ENCODE data around the gene HCFC1.

The HCFC1 gene

DNA sequence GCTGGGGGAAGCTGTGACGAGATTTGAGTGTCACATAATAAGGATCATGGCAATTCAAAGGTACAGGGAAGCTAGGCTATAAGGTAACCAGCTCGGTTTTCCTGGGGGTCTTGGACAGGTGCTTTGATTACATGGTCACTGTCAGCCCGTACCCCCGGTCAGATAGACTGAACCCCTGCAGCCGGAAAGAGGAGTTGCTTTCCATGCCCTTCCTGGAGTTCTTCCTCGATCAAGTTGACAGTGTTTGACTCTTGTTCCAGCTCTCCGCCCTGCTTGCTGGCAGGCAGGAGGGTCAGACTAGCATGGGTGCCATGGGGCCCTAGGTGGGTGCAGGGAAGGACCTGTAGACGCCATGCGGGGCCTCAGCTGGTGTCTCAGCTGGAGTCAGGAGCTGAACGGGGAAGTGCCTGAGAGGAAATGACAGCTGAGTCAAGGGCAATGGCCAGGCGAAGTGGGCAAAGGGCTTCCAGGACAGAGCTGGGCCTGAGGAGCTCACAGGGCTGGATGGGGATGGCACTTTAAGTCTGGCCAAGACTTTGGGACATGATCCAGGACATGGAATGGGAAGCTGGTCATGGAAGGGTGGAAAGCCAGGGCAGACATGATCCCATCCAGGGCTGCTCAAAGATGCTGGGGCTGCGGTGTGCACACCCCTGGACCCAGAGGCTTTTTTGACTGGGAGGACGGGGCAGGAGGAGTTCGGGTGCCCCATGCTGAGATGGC, 2.5 kb upstream of the HCFC1 start:
- peak overlapping the region; percentile 13 to 76 (median 22) for H3K4me3 ChIP-seq (ENCODE audit: low read depth in 1 of 5, low read length in 5 of 5)

DNA sequence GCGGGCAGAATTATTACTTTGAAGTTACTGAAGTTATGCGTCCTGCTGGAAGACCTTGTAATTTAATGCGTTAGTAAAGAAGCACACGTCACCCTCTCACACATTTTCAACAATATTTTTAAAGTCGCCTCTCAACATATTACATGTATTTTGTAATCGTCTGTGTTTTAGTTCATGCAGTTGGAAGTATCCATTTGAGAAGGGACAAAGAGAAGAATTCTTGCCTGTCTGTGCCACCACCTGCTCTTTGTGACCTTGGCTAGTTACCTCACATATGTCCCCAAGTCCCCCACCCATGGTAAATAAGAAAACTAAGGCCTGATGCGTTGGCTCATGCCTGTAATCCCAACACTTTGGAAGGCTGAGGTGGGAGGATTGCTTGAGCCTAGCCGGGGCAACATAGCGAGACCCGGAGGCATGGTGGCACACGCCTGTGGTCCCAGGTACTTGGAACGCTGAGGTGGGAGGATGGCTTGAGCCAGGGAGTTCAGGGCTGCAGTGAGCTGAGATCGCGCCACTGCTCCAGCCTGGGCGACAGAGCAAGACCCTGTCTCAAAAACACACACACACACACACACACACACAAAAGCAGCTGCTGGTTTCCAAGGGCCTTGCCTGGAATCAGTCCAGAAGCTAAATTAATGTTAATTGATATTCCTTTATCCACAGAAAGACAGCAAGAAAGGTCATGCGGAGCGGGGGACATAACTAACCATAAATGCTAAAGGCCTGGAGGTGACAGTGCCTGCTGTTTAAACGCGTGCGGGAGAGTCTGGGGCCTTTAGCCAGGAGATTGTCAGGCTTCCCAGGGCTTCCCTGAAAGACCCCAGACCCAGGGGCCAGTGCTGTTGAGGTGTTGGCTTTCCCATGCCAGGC, 1.7 kb upstream of the HCFC1 start:
- H3K27me3 ChIP-seq (ENCODE audit: control insufficient read depth in 5 of 5, insufficient read depth in 4 of 5, low read length in 5 of 5) = peaks cover 0 to 22% (median 0%) of the 10 kb centered on the region in 5 donors
- H3K9me3 ChIP-seq (ENCODE audit: control insufficient read depth in 5 of 5, low read length in 5 of 5) = peaks cover 0 to 2% (median 0%) of the 10 kb centered on the region in 5 donors
- peak overlapping the region in 4 of 5 donors; percentile 76 to 98 (median 79) for H3K9ac ChIP-seq (ENCODE audit: low read length in 5 of 5)
- H3K4me1 ChIP-seq (ENCODE audit: control insufficient read depth in 5 of 5, insufficient read depth in 5 of 5, low read length in 5 of 5) = peaks cover 19 to 41% (median 39%) of the 10 kb centered on the region in 5 donors
- peak overlapping the region; percentile 60 to 99 (median 74) for H3K4me3 ChIP-seq (ENCODE audit: low read depth in 1 of 5, low read length in 5 of 5)
- H3K27ac ChIP-seq (ENCODE audit: low read depth, low read length) = peak overlapping the region; percentile 84
- no peaks in the 10 kb centered on the region for H3K36me3 ChIP-seq (ENCODE audit: control insufficient read depth in 5 of 5, insufficient read depth in 5 of 5, low read length in 5 of 5)

More for the DNA sequence above, 2.5 kb upstream of the HCFC1 start:
- Histone ChIP-seq H3K27me3 (ENCODE audit: control insufficient read depth in 5 of 5, insufficient read depth in 4 of 5, low read length in 5 of 5) (peaks cover 0 to 22% (median 0%) of the 10 kb centered on the region in 5 donors), H3K4me1 (ENCODE audit: control insufficient read depth in 5 of 5, insufficient read depth in 5 of 5, low read length in 5 of 5) (peaks cover 19 to 33% (median 31%) of the 10 kb centered on the region in 5 donors), H3K9me3 (ENCODE audit: control insufficient read depth in 5 of 5, low read length in 5 of 5) (peaks cover 0 to 2% (median 0%) of the 10 kb centered on the region in 5 donors), H3K36me3 (ENCODE audit: control insufficient read depth in 5 of 5, insufficient read depth in 5 of 5, low read length in 5 of 5) (no peaks in the 10 kb centered on the region), H3K27ac (ENCODE audit: low read depth, low read length) (peak overlapping the region; percentile 84), H3K9ac (ENCODE audit: low read length in 5 of 5) (peak overlapping the region; percentile 28 to 98 (median 76))

DNA sequence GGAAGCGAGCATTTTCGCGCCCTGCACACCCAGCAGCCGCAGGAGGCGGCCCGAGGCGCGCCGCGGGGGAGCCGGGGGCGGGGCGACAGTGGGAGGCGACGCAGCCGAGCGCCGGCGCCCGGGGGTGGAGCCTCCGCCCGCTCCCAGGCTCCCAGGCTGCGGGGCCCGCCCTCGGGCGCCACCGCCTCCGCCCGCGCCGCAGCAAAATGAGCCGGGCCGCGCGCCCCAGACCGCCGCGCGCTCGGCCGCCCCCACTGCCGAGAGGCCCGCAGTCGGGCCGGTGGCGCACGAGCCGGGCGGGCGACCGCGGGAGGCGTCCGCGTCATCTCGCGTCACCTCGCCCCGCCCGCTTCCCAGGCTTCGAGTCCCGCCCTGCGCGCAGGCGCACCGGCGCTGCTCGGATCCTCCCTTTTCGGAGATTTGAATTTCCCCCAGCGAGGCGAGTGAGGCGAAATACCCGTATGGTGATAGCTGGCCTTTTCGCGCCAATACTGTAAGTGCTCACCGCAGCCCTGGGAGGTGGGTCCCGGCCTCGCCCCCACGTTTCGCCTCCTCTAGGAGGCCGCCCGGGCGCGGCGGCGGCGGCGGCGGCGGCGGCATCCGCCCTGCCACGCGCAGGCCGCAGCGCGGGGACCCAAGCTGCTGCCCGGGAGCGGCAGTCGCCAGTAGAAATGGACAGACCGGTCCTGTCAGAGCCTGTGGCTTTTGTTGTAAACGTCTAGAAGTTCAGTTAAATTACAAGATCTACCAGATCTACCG, 929 bp upstream of the HCFC1 start, which contains the start of gene TMEM187:
Gene TMEM187 (plus strand): TSS at position 387 of the 759 bp plus-strand sequence. CDS start 9,309 bp downstream, outside the sequence.
- Histone ChIP-seq H3K4me1 (ENCODE audit: control insufficient read depth in 5 of 5, insufficient read depth in 5 of 5, low read length in 5 of 5) (peaks cover 19 to 49% (median 47%) of the 10 kb centered on the region in 5 donors), H3K4me3 (ENCODE audit: low read depth in 1 of 5, low read length in 5 of 5) (peak within 1 kb of the TSS; percentile 91 to 99 (median 96)), H3K36me3 (ENCODE audit: control insufficient read depth in 5 of 5, insufficient read depth in 5 of 5, low read length in 5 of 5) (no peaks in the 10 kb centered on the region), H3K27me3 (ENCODE audit: control insufficient read depth in 5 of 5, insufficient read depth in 4 of 5, low read length in 5 of 5) (peaks cover 0 to 22% (median 0%) of the 10 kb centered on the region in 5 donors), H3K9ac (ENCODE audit: low read length in 5 of 5) (peak within 1 kb of the TSS; percentile 95 to 98 (median 97)), H3K9me3 (ENCODE audit: control insufficient read depth in 5 of 5, low read length in 5 of 5) (peaks cover 0 to 2% (median 0%) of the 10 kb centered on the region in 5 donors), H3K27ac (ENCODE audit: low read depth, low read length) (peak within 1 kb of the TSS; percentile 98)

DNA sequence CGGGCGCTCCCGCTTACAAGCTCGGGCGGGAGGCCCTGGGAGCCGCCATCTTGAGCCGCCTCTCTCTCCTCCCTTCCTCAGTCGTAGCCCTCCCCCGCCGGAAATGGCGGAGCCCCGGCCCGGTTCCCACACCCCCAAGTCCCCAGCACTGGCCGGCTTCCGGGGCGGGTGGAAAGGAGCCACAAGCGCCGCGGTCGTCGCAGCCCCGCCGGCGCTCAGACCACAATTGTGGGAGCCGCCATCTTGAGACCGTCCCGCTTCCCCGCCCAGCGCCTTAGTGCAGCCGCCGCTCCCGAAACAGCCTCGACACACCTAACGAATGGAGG, 531 bp downstream of the HCFC1 start:
- H3K4me3 ChIP-seq (ENCODE audit: low read depth in 1 of 5, low read length in 5 of 5) = peak overlapping the region; percentile 91 to 99 (median 96)
- H3K9me3 ChIP-seq (ENCODE audit: control insufficient read depth in 5 of 5, low read length in 5 of 5) = peaks cover 0 to 2% (median 0%) of the 10 kb centered on the region in 5 donors
- peak overlapping the region; percentile 98 for H3K27ac ChIP-seq (ENCODE audit: low read depth, low read length)
- H3K4me1 ChIP-seq (ENCODE audit: control insufficient read depth in 5 of 5, insufficient read depth in 5 of 5, low read length in 5 of 5) = peaks cover 22 to 64% (median 61%) of the 10 kb centered on the region in 5 donors
- H3K27me3 ChIP-seq (ENCODE audit: control insufficient read depth in 5 of 5, insufficient read depth in 4 of 5, low read length in 5 of 5) = peaks cover 0 to 25% (median 6%) of the 10 kb centered on the region in 5 donors
- H3K36me3 ChIP-seq (ENCODE audit: control insufficient read depth in 5 of 5, insufficient read depth in 5 of 5, low read length in 5 of 5) = peaks cover 0 to 2% (median 0%) of the 10 kb centered on the region in 5 donors
- H3K9ac ChIP-seq (ENCODE audit: low read length in 5 of 5) = peak overlapping the region; percentile 95 to 98 (median 97)

DNA sequence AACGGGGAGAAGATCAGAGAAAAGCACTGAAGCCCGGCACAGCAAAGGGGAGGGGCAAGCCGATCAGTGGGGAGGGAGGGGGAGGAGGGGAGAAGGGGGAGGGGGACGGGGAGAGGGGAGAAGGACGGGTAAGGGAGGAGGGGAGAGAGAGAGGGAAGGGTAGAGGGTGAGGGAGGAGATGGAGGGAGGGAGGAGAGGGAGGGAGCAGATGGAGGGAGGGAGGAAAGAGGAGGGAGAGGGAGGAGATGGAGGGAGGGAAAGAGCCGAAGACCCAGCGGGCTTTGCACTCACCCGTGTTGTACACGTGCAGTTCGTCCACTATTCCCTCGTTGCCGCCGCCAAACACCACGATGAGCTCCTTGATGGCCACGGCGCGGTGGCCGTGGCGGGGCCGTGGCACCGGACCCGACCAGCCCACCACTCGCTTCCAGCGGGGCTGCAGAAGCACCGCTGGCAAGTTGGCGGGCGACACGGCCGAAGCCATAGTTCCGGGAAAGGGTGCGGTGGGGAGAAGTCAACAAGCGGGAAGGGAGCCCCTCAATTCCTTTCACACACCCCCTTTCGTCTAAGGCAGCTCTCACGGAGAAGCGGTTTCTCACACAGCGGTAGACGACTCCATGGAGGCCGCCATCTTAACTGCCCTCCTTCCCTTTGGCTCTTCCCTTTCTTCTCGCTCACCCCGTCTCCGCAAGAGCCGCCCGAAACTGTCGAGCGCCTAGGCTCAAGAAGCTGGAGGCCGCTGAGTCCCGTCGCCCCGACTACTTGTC, 1.1 kb downstream of the HCFC1 start:
- Histone ChIP-seq H3K4me3 (ENCODE audit: low read depth in 1 of 5, low read length in 5 of 5) (peak overlapping the region; percentile 91 to 99 (median 96)), H3K9me3 (ENCODE audit: control insufficient read depth in 5 of 5, low read length in 5 of 5) (peaks cover 0 to 2% (median 0%) of the 10 kb centered on the region in 5 donors), H3K4me1 (ENCODE audit: control insufficient read depth in 5 of 5, insufficient read depth in 5 of 5, low read length in 5 of 5) (peaks cover 22 to 69% (median 64%) of the 10 kb centered on the region in 5 donors), H3K36me3 (ENCODE audit: control insufficient read depth in 5 of 5, insufficient read depth in 5 of 5, low read length in 5 of 5) (peaks cover 0 to 2% (median 0%) of the 10 kb centered on the region in 5 donors), H3K27me3 (ENCODE audit: control insufficient read depth in 5 of 5, insufficient read depth in 4 of 5, low read length in 5 of 5) (peaks cover 0 to 25% (median 6%) of the 10 kb centered on the region in 5 donors), H3K27ac (ENCODE audit: low read depth, low read length) (peak overlapping the region; percentile 98), H3K9ac (ENCODE audit: low read length in 5 of 5) (peak overlapping the region; percentile 95 to 98 (median 97))

DNA sequence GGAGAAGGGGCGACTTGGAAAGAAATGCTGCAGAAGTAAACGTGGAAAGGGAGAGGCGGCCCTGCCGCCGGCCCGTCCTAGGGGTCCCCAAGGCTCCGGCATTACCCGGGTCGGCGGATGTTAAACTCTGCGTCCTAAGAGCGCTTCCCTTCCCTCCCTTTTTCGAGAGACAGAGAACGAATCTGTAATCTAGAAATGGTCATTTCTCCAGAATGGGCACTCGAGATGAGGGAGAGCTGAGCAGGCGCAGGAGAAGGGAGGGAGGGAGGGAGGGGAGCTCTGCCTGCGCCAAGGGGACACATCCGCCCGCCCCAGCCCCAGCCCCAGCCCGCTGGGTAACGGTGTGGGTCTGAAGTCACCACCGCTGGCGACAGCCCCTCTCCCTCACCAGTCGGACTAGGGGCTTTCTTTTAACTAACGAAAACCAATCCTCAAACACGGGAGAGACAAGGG, 1.7 kb downstream of the HCFC1 start:
- Histone ChIP-seq H3K27me3 (ENCODE audit: control insufficient read depth in 5 of 5, insufficient read depth in 4 of 5, low read length in 5 of 5) (peaks cover 0 to 25% (median 6%) of the 10 kb centered on the region in 5 donors), H3K9me3 (ENCODE audit: control insufficient read depth in 5 of 5, low read length in 5 of 5) (peaks cover 0 to 2% (median 0%) of the 10 kb centered on the region in 5 donors), H3K9ac (ENCODE audit: low read length in 5 of 5) (peak overlapping the region in 3 of 5 donors; percentile 3 to 43 (median 20)), H3K27ac (ENCODE audit: low read depth, low read length) (no peak overlapping the region), H3K36me3 (ENCODE audit: control insufficient read depth in 5 of 5, insufficient read depth in 5 of 5, low read length in 5 of 5) (peaks cover 0 to 2% (median 0%) of the 10 kb centered on the region in 5 donors), H3K4me3 (ENCODE audit: low read depth in 1 of 5, low read length in 5 of 5) (peak overlapping the region; percentile 61 to 99 (median 96)), H3K4me1 (ENCODE audit: control insufficient read depth in 5 of 5, insufficient read depth in 5 of 5, low read length in 5 of 5) (peaks cover 22 to 71% (median 64%) of the 10 kb centered on the region in 5 donors)

DNA sequence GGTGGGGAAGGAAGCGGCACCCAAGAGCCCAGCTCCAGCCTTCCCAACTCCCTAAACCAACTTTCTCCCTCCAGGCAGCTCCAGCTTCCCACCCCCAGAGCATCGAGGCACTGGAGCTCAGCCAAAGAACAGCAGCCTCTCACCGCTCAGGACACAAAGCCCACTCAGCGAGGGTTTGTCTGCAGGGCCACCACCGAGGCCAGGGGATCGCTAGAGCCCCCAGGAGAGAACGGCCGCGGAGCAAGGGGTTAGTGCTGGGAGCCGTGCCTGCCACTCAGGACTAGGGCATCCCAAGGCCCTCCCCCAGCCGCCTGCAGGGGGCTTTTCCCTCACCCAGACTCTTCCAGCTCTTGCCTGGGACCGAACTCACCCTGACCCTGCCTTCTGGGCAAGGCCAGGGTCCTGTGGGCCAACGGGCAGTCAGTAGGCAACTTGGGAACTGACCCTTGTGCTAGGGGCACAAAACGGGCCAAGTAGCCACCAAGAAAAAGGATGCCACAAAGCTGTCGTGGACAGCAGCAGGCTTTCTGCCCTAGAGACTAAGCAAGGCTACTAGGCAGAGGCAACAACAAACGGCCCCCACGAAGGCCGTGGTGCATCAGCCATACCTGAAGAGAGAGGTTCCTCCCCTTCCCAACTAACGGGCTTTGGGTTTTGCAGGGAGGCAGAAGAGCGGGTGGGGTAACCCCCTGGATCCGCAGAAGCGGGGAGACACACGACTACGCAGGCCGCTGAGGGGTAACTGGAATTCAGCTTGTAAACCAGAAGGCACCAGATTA, 2.3 kb downstream of the HCFC1 start:
- H3K4me3 ChIP-seq (ENCODE audit: low read depth in 1 of 5, low read length in 5 of 5) = peak overlapping the region; percentile 60 to 99 (median 94)
- H3K9ac ChIP-seq (ENCODE audit: low read length in 5 of 5) = peak overlapping the region in 3 of 5 donors; percentile 3 to 43 (median 20)
- peak overlapping the region; percentile 16 for H3K27ac ChIP-seq (ENCODE audit: low read depth, low read length)
- peaks cover 0 to 22% (median 6%) of the 10 kb centered on the region in 5 donors for H3K27me3 ChIP-seq (ENCODE audit: control insufficient read depth in 5 of 5, insufficient read depth in 4 of 5, low read length in 5 of 5)
- H3K4me1 ChIP-seq (ENCODE audit: control insufficient read depth in 5 of 5, insufficient read depth in 5 of 5, low read length in 5 of 5) = peaks cover 19 to 65% (median 60%) of the 10 kb centered on the region in 5 donors
- peaks cover 0 to 2% (median 0%) of the 10 kb centered on the region in 5 donors for H3K9me3 ChIP-seq (ENCODE audit: control insufficient read depth in 5 of 5, low read length in 5 of 5)
- peaks cover 0 to 5% (median 0%) of the 10 kb centered on the region in 5 donors for H3K36me3 ChIP-seq (ENCODE audit: control insufficient read depth in 5 of 5, insufficient read depth in 5 of 5, low read length in 5 of 5)

DNA sequence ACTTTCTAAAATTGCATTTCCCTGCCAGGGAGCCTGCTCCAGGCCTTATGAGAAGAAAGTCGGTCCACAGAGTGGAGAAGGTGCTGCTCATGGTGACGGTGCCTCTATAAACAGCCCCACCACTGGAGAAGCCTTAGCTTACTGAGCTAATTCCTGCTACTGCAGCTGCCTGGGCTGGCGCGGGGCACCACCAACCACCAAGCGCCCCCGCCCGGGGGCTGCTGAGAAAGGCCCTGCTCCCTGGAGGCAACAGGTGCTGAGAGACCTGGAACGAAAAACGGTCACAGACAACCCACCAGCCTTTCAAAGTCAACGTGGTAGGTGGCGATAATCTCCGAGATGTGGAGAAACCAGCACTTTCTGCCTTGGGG, 2.9 kb downstream of the HCFC1 start:
- Histone ChIP-seq H3K4me1 (ENCODE audit: control insufficient read depth in 5 of 5, insufficient read depth in 5 of 5, low read length in 5 of 5) (peaks cover 19 to 59% (median 54%) of the 10 kb centered on the region in 5 donors), H3K27ac (ENCODE audit: low read depth, low read length) (peak overlapping the region; percentile 16), H3K27me3 (ENCODE audit: control insufficient read depth in 5 of 5, insufficient read depth in 4 of 5, low read length in 5 of 5) (peaks cover 0 to 21% (median 6%) of the 10 kb centered on the region in 5 donors), H3K4me3 (ENCODE audit: low read depth in 1 of 5, low read length in 5 of 5) (peak overlapping the region; percentile 33 to 99 (median 94)), H3K36me3 (ENCODE audit: control insufficient read depth in 5 of 5, insufficient read depth in 5 of 5, low read length in 5 of 5) (peaks cover 0 to 11% (median 4%) of the 10 kb centered on the region in 5 donors), H3K9ac (ENCODE audit: low read length in 5 of 5) (peak overlapping the region in 1 of 5 donors; percentile 43), H3K9me3 (ENCODE audit: control insufficient read depth in 5 of 5, low read length in 5 of 5) (peaks cover 0 to 2% (median 0%) of the 10 kb centered on the region in 5 donors)
